ENCODE results near the gene E2F4. TPM values are rescaled to one million over a fixed set of nuclear protein-coding genes. Genes with fewer than 3 reads are reported as not detected.

Gene E2F4
- polyA plus RNA-seq, 1 donor (not counting 4 experiments of a cell fraction or from before 2014, with no cell fraction given) = 64.7 TPM

- no peak for DNase-seq (ENCODE audit: low read depth, low spot score)
- peaks cover 61% of the 10 kb centered on the region for H3K4me1 ChIP-seq (ENCODE audit: control insufficient read depth, extremely low read depth, insufficient read depth, low read length)
- no peak for FAIRE-seq
Measured at GRCh38 chr16:67246081-67246755, 54.3 kb downstream of the E2F4 start.

GRCh38 chr16:67246756-67247191 is 54.8 kb downstream of the E2F4 start:
- no peak for DNase-seq (ENCODE audit: low read depth, low spot score)
- Histone ChIP-seq H3K4me1 (ENCODE audit: control insufficient read depth, extremely low read depth, insufficient read depth, low read length) (peaks cover 55% of the 10 kb centered on the region), H3K4me3 (ENCODE audit: control insufficient read depth in 2 of 3, extremely low read depth in 1 of 3, insufficient read depth in 2 of 3, low read depth in 1 of 3, low read length in 3 of 3) (peak overlapping the region; percentile 79 to 86 (median 85)), H3K9me3 (ENCODE audit: control insufficient read depth, low read depth, low read length) (no peaks in the 10 kb centered on the region), H3K27me3 (ENCODE audit: control insufficient read depth, extremely low read depth, insufficient read depth, low read length) (peaks cover 18% of the 10 kb centered on the region), H3K9me1 (ENCODE audit: control insufficient read depth, extremely low read depth, insufficient read depth, low read length) (peaks cover 2% of the 10 kb centered on the region), H2AFZ (ENCODE audit: control insufficient read depth, low read length) (peak overlapping the region; percentile 4), H3K27ac (ENCODE audit: control insufficient read depth, insufficient read depth, low read length) (peak overlapping the region; percentile 73), H3K36me3 (ENCODE audit: control insufficient read depth in 2 of 2, extremely low read depth in 1 of 2, insufficient read depth in 2 of 2, low read length in 2 of 2) (peaks cover 0 to 5% of the 10 kb centered on the region in 2 experiments), H3K4me2 (ENCODE audit: control insufficient read depth, extremely low read depth, insufficient read depth, low read depth, low read length) (peak overlapping the region; percentile 85), H3K79me2 (ENCODE audit: control insufficient read depth, insufficient read depth, low read length) (peaks cover 16% of the 10 kb centered on the region), H4K20me1 (ENCODE audit: control insufficient read depth, extremely low read depth, insufficient read depth, low read length) (no peaks in the 10 kb centered on the region), H3K9ac (ENCODE audit: control insufficient read depth, extremely low read depth, insufficient read depth, low read length) (peak overlapping the region; percentile 79)
- peak; percentile 9 for FAIRE-seq
- TF ChIP-seq CTCF (optimal IDR thresholded peaks at IDR 0.05 in 1 of 3, IDR thresholded peaks at IDR 0.05 in 1 of 3, conservative IDR thresholded peaks at IDR 0.05 in 1 of 3; ENCODE audit: extremely low read depth in 1 of 3, insufficient read depth in 2 of 3, low read length in 3 of 3) (peak in 2 of 3 experiments; percentile 17 to 32), EZH2 (IDR thresholded peaks at IDR 0.05; ENCODE audit: low read length) (no peak)
- dilution Hi-C loops (cut with MboI; ENCODE audit: extremely low pct_ligation_motif_present, low sequenced_read_pairs) = no loop called here

More at GRCh38 chr16:67246081-67246755, 54.3 kb downstream of the E2F4 start:
- peaks cover 18% of the 10 kb centered on the region for H3K27me3 ChIP-seq (ENCODE audit: control insufficient read depth, extremely low read depth, insufficient read depth, low read length)
- peak overlapping the region; percentile 79 to 86 (median 85) for H3K4me3 ChIP-seq (ENCODE audit: control insufficient read depth in 2 of 3, extremely low read depth in 1 of 3, insufficient read depth in 2 of 3, low read depth in 1 of 3, low read length in 3 of 3)
- peaks cover 0 to 5% of the 10 kb centered on the region in 2 experiments for H3K36me3 ChIP-seq (ENCODE audit: control insufficient read depth in 2 of 2, extremely low read depth in 1 of 2, insufficient read depth in 2 of 2, low read length in 2 of 2)
- H3K4me2 ChIP-seq (ENCODE audit: control insufficient read depth, extremely low read depth, insufficient read depth, low read depth, low read length) = peak overlapping the region; percentile 85
- dilution Hi-C loops (cut with MboI; ENCODE audit: extremely low pct_ligation_motif_present, low sequenced_read_pairs) = no loop called here
- H3K9me3 ChIP-seq (ENCODE audit: control insufficient read depth, low read depth, low read length) = no peaks in the 10 kb centered on the region
- H2AFZ ChIP-seq (ENCODE audit: control insufficient read depth, low read length) = peak overlapping the region; percentile 30
- peak overlapping the region; percentile 73 for H3K27ac ChIP-seq (ENCODE audit: control insufficient read depth, insufficient read depth, low read length)
- H3K9me1 ChIP-seq (ENCODE audit: control insufficient read depth, extremely low read depth, insufficient read depth, low read length) = peaks cover 2% of the 10 kb centered on the region
- no peaks in the 10 kb centered on the region for H4K20me1 ChIP-seq (ENCODE audit: control insufficient read depth, extremely low read depth, insufficient read depth, low read length)
- peaks cover 16% of the 10 kb centered on the region for H3K79me2 ChIP-seq (ENCODE audit: control insufficient read depth, insufficient read depth, low read length)
- TF ChIP-seq EZH2 (IDR thresholded peaks at IDR 0.05; ENCODE audit: low read length) = no peak
- peak; percentile 20 to 71 (median 46) for TF ChIP-seq CTCF (optimal IDR thresholded peaks at IDR 0.05 in 1 of 3, IDR thresholded peaks at IDR 0.05 in 1 of 3, conservative IDR thresholded peaks at IDR 0.05 in 1 of 3; ENCODE audit: extremely low read depth in 1 of 3, insufficient read depth in 2 of 3, low read length in 3 of 3)
- peak overlapping the region; percentile 79 for H3K9ac ChIP-seq (ENCODE audit: control insufficient read depth, extremely low read depth, insufficient read depth, low read length)
